Tibial nerve (tissue), 4 donors: ENCODE results near the gene ELMO1. TPM values are rescaled to one million over a fixed set of nuclear protein-coding genes. Genes with fewer than 3 reads are reported as not detected.

Experiments used
- DNase-seq, 2 donors: peaks; one replicate each; pipeline ENCODE4 v3.0.0-alpha.2; 2019; ENCODE audit warnings: low spot score in 2 of 2
- H3K27ac ChIP-seq, 4 donors: fragments of 200-600 bp; sonication (generic) in 3 of 4; one replicate each; pipeline ENCODE4 v1.5.1; 2017 to 2019; ENCODE audit warnings: mild to moderate bottlenecking in 1 of 4
- H3K27me3 ChIP-seq, 2 donors: fragments of 200-600 bp; sonication (generic) in 1 of 2; one replicate each; pipeline versions ENCODE4 v1.5.1 to v1.6.0; 2017 to 2019
- H3K36me3 ChIP-seq, 3 donors: fragments of 200-600 bp; sonication (generic); one replicate each; pipeline ENCODE4 v1.5.1; 2018 to 2019
- H3K4me1 ChIP-seq, 4 donors: fragments of 200-600 bp; sonication (generic) in 3 of 4; one replicate each; pipeline ENCODE4 v1.5.1; 2017 to 2019
- H3K4me3 ChIP-seq, 4 donors: fragments of 200-600 bp; sonication (generic) in 3 of 4; one replicate each; pipeline ENCODE4 v1.5.1; 2017 to 2019; ENCODE audit warnings: mild to moderate bottlenecking in 1 of 4, moderate library complexity in 1 of 4
- H3K9me3 ChIP-seq, 4 donors: fragments of 200-600 bp; sonication (generic) in 3 of 4; one replicate each; pipeline ENCODE4 v1.5.1; 2017 to 2019
- CTCF ChIP-seq, 5 experiments: fragments of 200-600 bp in 3 of 5; fragments of 450-650 bp in 2 of 5; sonication (generic) in 3 of 5; IDR thresholded peaks; one replicate each; pipeline ENCODE4 v1.5.1; 2016 to 2019; ENCODE audit warnings: antibody characterized with exemption in 5 of 5, mild to moderate bottlenecking in 3 of 5, moderate library complexity in 2 of 5
- EP300 ChIP-seq, 2 donors: sonication (generic); formaldehyde crosslinking; IDR thresholded peaks; one replicate each; pipeline ENCODE4 v1.6.1; 2017; ENCODE audit warnings: antibody characterized with exemption in 2 of 2, mild to moderate bottlenecking in 1 of 2
- POLR2A ChIP-seq, 2 donors: fragments of 450-650 bp; IDR thresholded peaks; one replicate each; pipeline ENCODE4 v1.6.1; 2017; ENCODE audit warnings: antibody characterized with exemption in 2 of 2, mild to moderate bottlenecking in 2 of 2, moderate library complexity in 2 of 2
- WGBS, 2 donors: methylation state at CpG; one replicate each; pipeline ENCODE4 v1.1.5; 2018; 5-methylcytosine and 5-hydroxymethylcytosine counted together
- total RNA-seq, 4 donors: library from RNA; depleted of rRNA; stranded (reverse); fragments of >200 nt; gene quantifications; one replicate each; pipeline ENCODE4 v1.1.0, GENCODE V29; 2016

Gene ELMO1
- total RNA-seq, 4 donors from 2014 or later, result 196 to 328 (median 268) TPM

- H3K36me3 ChIP-seq, result no peaks in the 10 kb centered on the region
- H3K4me3 ChIP-seq, result no peak overlapping the region
- peak overlapping the region in 1 of 4 donors; percentile 20 for H3K27ac ChIP-seq
- WGBS, 2 donors, result 71 to 72% methylated on average over 3 of the region's 3 CpGs
- H3K27me3 ChIP-seq, result no peaks in the 10 kb centered on the region
- no peak for TF ChIP-seq EP300 (IDR thresholded peaks at IDR 0.05)
- TF ChIP-seq POLR2A (IDR thresholded peaks at IDR 0.05), result no peak
- TF ChIP-seq CTCF (IDR thresholded peaks at IDR 0.05), result no peak
- H3K9me3 ChIP-seq, result no peaks in the 10 kb centered on the region
- no peak for DNase-seq
- peaks cover 0 to 28% (median 6%) of the 10 kb centered on the region in 4 donors for H3K4me1 ChIP-seq
These were observed 48.7 kb downstream of the ELMO1 start for GRCh38 chr7:37399876-37400421.

GRCh38 chr7:37398403-37398802 lies 50.3 kb downstream of the ELMO1 start:
- DNase-seq, result no peak
- no peak for TF ChIP-seq POLR2A (IDR thresholded peaks at IDR 0.05)
- no peak for TF ChIP-seq EP300 (IDR thresholded peaks at IDR 0.05)
- TF ChIP-seq CTCF (IDR thresholded peaks at IDR 0.05), result no peak
- no peaks in the 10 kb centered on the region for H3K27me3 ChIP-seq
- no peak overlapping the region for H3K27ac ChIP-seq
- no peak overlapping the region for H3K4me3 ChIP-seq
- peaks cover 0 to 30% (median 0%) of the 10 kb centered on the region in 4 donors for H3K4me1 ChIP-seq
- H3K9me3 ChIP-seq, result no peaks in the 10 kb centered on the region
- 64 to 67% methylated on average over 6 of the region's 6 CpGs for WGBS, 2 donors
- no peaks in the 10 kb centered on the region for H3K36me3 ChIP-seq

GRCh38 chr7:37395618-37396259 lies 52.9 kb downstream of the ELMO1 start:
- H3K27me3 ChIP-seq, result no peaks in the 10 kb centered on the region
- WGBS, 2 donors, result 93 to 96% methylated on average over 1 of the region's 1 CpG
- H3K4me3 ChIP-seq, result no peak overlapping the region
- no peak for DNase-seq
- H3K4me1 ChIP-seq, result peaks cover 0 to 52% (median 6%) of the 10 kb centered on the region in 4 donors
- H3K9me3 ChIP-seq, result no peaks in the 10 kb centered on the region
- no peaks in the 10 kb centered on the region for H3K36me3 ChIP-seq
- no peak overlapping the region for H3K27ac ChIP-seq
- TF ChIP-seq POLR2A (IDR thresholded peaks at IDR 0.05) (no peak), CTCF (IDR thresholded peaks at IDR 0.05) (no peak), EP300 (IDR thresholded peaks at IDR 0.05) (no peak)

- H3K4me3 ChIP-seq, result no peak overlapping the region
- no peak overlapping the region for H3K27ac ChIP-seq
- peaks cover 0 to 59% (median 6%) of the 10 kb centered on the region in 4 donors for H3K4me1 ChIP-seq
- 75 to 92% methylated on average over 2 of the region's 2 CpGs for WGBS, 2 donors
- H3K9me3 ChIP-seq, result no peaks in the 10 kb centered on the region
- H3K27me3 ChIP-seq, result no peaks in the 10 kb centered on the region
- no peak for DNase-seq
- no peak for TF ChIP-seq POLR2A (IDR thresholded peaks at IDR 0.05)
- TF ChIP-seq EP300 (IDR thresholded peaks at IDR 0.05), result no peak
- no peak for TF ChIP-seq CTCF (IDR thresholded peaks at IDR 0.05)
- no peaks in the 10 kb centered on the region for H3K36me3 ChIP-seq
These were observed 54.5 kb downstream of the ELMO1 start for GRCh38 chr7:37394158-37394557.

GRCh38 chr7:37393476-37393875 lies 55.2 kb downstream of the ELMO1 start:
- no peak for DNase-seq
- Histone ChIP-seq H3K4me1 (peaks cover 0 to 59% (median 6%) of the 10 kb centered on the region in 4 donors), H3K9me3 (no peaks in the 10 kb centered on the region), H3K36me3 (no peaks in the 10 kb centered on the region), H3K27me3 (no peaks in the 10 kb centered on the region), H3K4me3 (no peak overlapping the region), H3K27ac (no peak overlapping the region)
- TF ChIP-seq CTCF (IDR thresholded peaks at IDR 0.05), result no peak
- no peak for TF ChIP-seq EP300 (IDR thresholded peaks at IDR 0.05)
- no peak for TF ChIP-seq POLR2A (IDR thresholded peaks at IDR 0.05)
- 94 to 100% methylated on average over 1 of the region's 1 CpG for WGBS, 2 donors
